GM12878 (cell line): Measurements from ENCODE around the gene FYB1. TPM values are rescaled to one million over a fixed set of nuclear protein-coding genes. Genes with fewer than 3 reads are reported as not detected.

ENCODE experiments used
- ATAC-seq: fragments of 200-7000 bp; cut with Tn5 transposase; 3 replicates; pipeline ENCODE4 v1.9.1; 2020; ENCODE audit warnings: mild to moderate bottlenecking, moderate library complexity
- BruUV-seq: library from RNA; stranded (reverse); fragments of 400-500 nt; replicated peaks from 2 replicates; lab custom pipeline; 2021; lab: Mats Ljungman, UMichigan
- CTCF ChIA-PET: fragments of 300-600 bp; sonication (Branson Sonifier 250); formaldehyde crosslinking; extraction: SDS; loops from one replicate; lab custom pipeline; 2021; ENCODE audit warnings: inconsistent platforms; lab: Yijun Ruan, JAX
- POLR2A ChIA-PET: fragments of 350-600 bp; formaldehyde crosslinking; extraction: SDS; loops from one replicate; lab custom pipeline; 2021; ENCODE audit warnings: inconsistent platforms; lab: Charles Lee
- RAD21 ChIA-PET: fragments of 300-600 bp; sonication (Branson Sonifier 250); formaldehyde crosslinking; loops from one replicate; lab custom pipeline; 2023; ENCODE audit warnings: antibody characterized with exemption; ENCODE audit not compliant: unreplicated experiment; lab: Charles Lee
- SMC1A ChIA-PET: fragments of 300-600 bp; sonication (Branson Sonifier 250); formaldehyde crosslinking; loops from one replicate; lab custom pipeline; 2023; ENCODE audit not compliant: unreplicated experiment, uncharacterized antibody; lab: Charles Lee
- DNase-seq: peaks from one replicate; pipeline ENCODE4 v3.0.0-alpha.2; 2011; ENCODE audit warnings: low read depth, low spot score
- FAIRE-seq: peaks from 3 replicates; lab custom pipeline; 2011; peaks lifted over from hg19 to GRCh38; lab: Jason Lieb, UNC
- H2AFZ ChIP-seq: 2 replicates; pipeline ENCODE4 v1.6.0; 2011; ENCODE audit warnings: low read depth, low read length, control low read depth; ENCODE audit not compliant: control insufficient read depth
- H3K27ac ChIP-seq: 2 replicates; pipeline ENCODE4 v1.5.1; 2011; ENCODE audit warnings: control low read depth; ENCODE audit not compliant: control insufficient read depth, insufficient read depth
- H3K27me3 ChIP-seq, 2 experiments: replicated peaks in 1 of 2; 2 replicates each; pipeline versions ENCODE4 v1.6.0 to v1.6.1; 2011; ENCODE audit warnings: low read length in 1 of 2; ENCODE audit not compliant: control insufficient read depth in 2 of 2, insufficient read depth in 2 of 2
- H3K36me3 ChIP-seq, 2 experiments: 2 replicates each; pipeline ENCODE4 v1.5.1; 2011; ENCODE audit warnings: low read length in 1 of 2; ENCODE audit not compliant: control insufficient read depth in 2 of 2, insufficient read depth in 2 of 2
- H3K4me1 ChIP-seq: 2 replicates; pipeline ENCODE4 v1.6.1; 2011; ENCODE audit warnings: mild to moderate bottlenecking, low read length, moderate library complexity, mixed read lengths; ENCODE audit not compliant: control insufficient read depth, insufficient read depth
- H3K4me2 ChIP-seq: 2 replicates; pipeline ENCODE4 v1.6.0; 2011; ENCODE audit warnings: control low read depth; ENCODE audit not compliant: control insufficient read depth, insufficient read depth
- H3K4me3 ChIP-seq: fragments of 200-600 bp; sonication (generic); 2 replicates; pipeline ENCODE4 v1.5.1; 2016
- H3K79me2 ChIP-seq: 2 replicates; pipeline ENCODE4 v1.6.0; 2011; ENCODE audit warnings: low read length; ENCODE audit not compliant: control insufficient read depth, insufficient read depth
- H3K9ac ChIP-seq: 2 replicates; pipeline ENCODE4 v1.8.0; 2011; ENCODE audit warnings: low read length, control low read depth, mixed read lengths; ENCODE audit not compliant: control insufficient read depth, insufficient read depth
- H3K9me3 ChIP-seq: replicated peaks from 3 replicates; pipeline ENCODE4 v1.5.1; 2011; ENCODE audit warnings: mild to moderate bottlenecking, low read length; ENCODE audit not compliant: control insufficient read depth, insufficient read depth
- H4K20me1 ChIP-seq: 2 replicates; pipeline ENCODE4 v1.6.0; 2011; ENCODE audit not compliant: control insufficient read depth, insufficient read depth
- ATF3 ChIP-seq: IDR thresholded peaks from 2 replicates; pipeline ENCODE4 v1.6.1; 2011; ENCODE audit warnings: low read depth, mild to moderate bottlenecking, low read length, moderate library complexity, borderline replicate concordance; ENCODE audit errors: extremely low read depth
- CREM ChIP-seq: IDR thresholded peaks from 2 replicates; pipeline ENCODE4 v1.6.1; 2014; ENCODE audit warnings: antibody characterized with exemption, low read depth
- EGR1 ChIP-seq, 2 experiments: IDR thresholded peaks; 1 replicate in 1 of 2; 2 replicates in 1 of 2; pipeline ENCODE4 v1.6.1; 2011 to 2012; ENCODE audit warnings: low read depth in 2 of 2, low read length in 2 of 2, borderline replicate concordance in 1 of 2, mild to moderate bottlenecking in 1 of 2, moderate library complexity in 1 of 2
- ELK1 ChIP-seq: IDR thresholded peaks from 2 replicates; pipeline ENCODE4 v1.6.1; 2012; ENCODE audit warnings: low read depth, low read length, improper control_type of control experiment
- IKZF2 ChIP-seq, 2 experiments: fragments of 450-650 bp; IDR thresholded peaks; 2 replicates each; pipeline ENCODE4 v1.6.1; 2017; ENCODE audit warnings: mild to moderate bottlenecking in 2 of 2, moderate library complexity in 2 of 2
- JUNB ChIP-seq: IDR thresholded peaks from 2 replicates; pipeline ENCODE4 v1.6.1; 2016; ENCODE audit warnings: antibody characterized with exemption, mild to moderate bottlenecking
- LARP7 ChIP-seq: fragments of 450-650 bp; IDR thresholded peaks from 2 replicates; pipeline ENCODE4 v1.6.1; 2017; ENCODE audit warnings: mild to moderate bottlenecking
- NR2C1 ChIP-seq: fragments of 450-650 bp; IDR thresholded peaks from 2 replicates; pipeline ENCODE4 v1.6.1; 2017; ENCODE audit warnings: antibody characterized with exemption, mild to moderate bottlenecking, moderate library complexity
- PBX3 ChIP-seq: IDR thresholded peaks from 2 replicates; pipeline ENCODE4 v1.6.1; 2011; ENCODE audit warnings: mild to moderate bottlenecking, low read depth, low read length, moderate library complexity; ENCODE audit not compliant: insufficient replicate concordance
- PML ChIP-seq: IDR thresholded peaks from 2 replicates; pipeline ENCODE4 v1.6.1; 2012; ENCODE audit warnings: low read length, inconsistent platforms
- RAD51 ChIP-seq: fragments of 450-650 bp; IDR thresholded peaks from 2 replicates; pipeline ENCODE4 v1.6.1; 2016; ENCODE audit warnings: moderate library complexity, mild to moderate bottlenecking, inconsistent platforms
- RCOR1 ChIP-seq: conservative IDR thresholded peaks from 2 replicates; pipeline ENCODE4 v1.6.1; 2012; ENCODE audit warnings: low read depth, low read length, improper control_type of control experiment
- ZBTB33 ChIP-seq: fragments of 450-650 bp; IDR thresholded peaks from 2 replicates; pipeline ENCODE4 v1.6.1; 2017; ENCODE audit warnings: mild to moderate bottlenecking
- ZNF24 ChIP-seq: fragments of 450-650 bp; IDR thresholded peaks from 2 replicates; pipeline ENCODE4 v1.6.1; 2017; ENCODE audit warnings: antibody characterized with exemption, mild to moderate bottlenecking
- WGBS: methylation state at CpG from one replicate; pipeline ENCODE4 v1.1.6; 2016; ENCODE audit warnings: low lambda C conversion rate; ENCODE audit not compliant: insufficient replicate concordance, insufficient coverage; ENCODE audit errors: missing lambda C conversion rate; 5-methylcytosine and 5-hydroxymethylcytosine counted together
- in situ Hi-C: fragments of 300-500 bp; cut with MboI; formaldehyde crosslinking; loops from 9 replicates; pipeline ENCODE4 v1.14.3; 2018; ENCODE audit warnings: mixed read lengths
- intact Hi-C: fragments of 100-400 bp; cut with micrococcal nuclease; formaldehyde crosslinking; loops from one replicate; pipeline ENCODE4 v1.14.2; 2022; ENCODE audit not compliant: unreplicated experiment
- polyA plus RNA-seq, 11 experiments: library from polyadenylated mRNA; depleted of rRNA in 4 of 11; unstranded in 6 of 11; stranded (reverse) in 5 of 11; fragments of >200 nt; fragmentation: Nextera tagmentation in 4 of 11; fragmentation: Illumina TruSeq in 1 of 11; extraction: Ambion mirVana in 4 of 11; extraction: Trizol in 1 of 11; gene quantifications; 1 replicate in 1 of 11; 2 replicates in 10 of 11; pipeline versions ENCODE4 v1.2.1 to v1.2.3, GENCODE V29; 2011 to 2016; ENCODE audit warnings: inconsistent platforms in 2 of 11, missing spikeins in 2 of 11, low read depth in 1 of 11
- total RNA-seq, 4 experiments: library from RNA; depleted of rRNA in 3 of 4; stranded (reverse); fragments of >200 nt in 3 of 4; fragmentation: Illumina TruSeq in 1 of 4; extraction: Trizol in 1 of 4; gene quantifications; 2 replicates each; pipeline versions ENCODE4 v1.2.1 to v1.2.3, GENCODE V29; 2013 to 2021

The FYB1 gene
- total and polyA plus RNA-seq, 10 of the 15 experiments (the other 5 are each of a cell fraction or from before 2014, with no cell fraction given), result 0.06 to 4.3 (median 0.25) TPM; not detected in 2

GRCh38 chr5:39146831-39147540 lies 72.4 kb downstream of the FYB1 start (continued):
- TF ChIP-seq PBX3, result no peak
- TF ChIP-seq ZNF24, result no peak
- TF ChIP-seq ZBTB33, result no peak
- no peak for TF ChIP-seq NR2C1
- TF ChIP-seq PML, result no peak

- FAIRE-seq (no peak), ATAC-seq (no peak), DNase-seq (no peak)
- no peaks in the 10 kb centered on the region for H3K79me2 ChIP-seq
- 29% methylated on average over 3 of the region's 3 CpGs for WGBS
- intact Hi-C loops (no loop called here), in situ Hi-C loops (no loop called here)
- no peak overlapping the region for H3K27ac ChIP-seq
- H3K36me3 ChIP-seq, result no peaks in the 10 kb centered on the region
- H2AFZ ChIP-seq, result no peak overlapping the region
- no peaks in the 10 kb centered on the region for H3K27me3 ChIP-seq
- TF ChIP-seq IKZF2 (IDR thresholded peaks at IDR 0.05) (no peak), PML (no peak), ELK1 (no peak), JUNB (no peak), RAD51 (no peak), CREM (no peak), EGR1 (IDR thresholded peaks at IDR 0.05; ENCODE audit: borderline replicate concordance in 1 of 2, low read depth in 2 of 2, low read length in 2 of 2) (no peak), LARP7 (no peak), ATF3 (no peak), ZBTB33 (no peak), RCOR1 (no peak)
- no TSS peak for BruUV-seq
- no peaks in the 10 kb centered on the region for H3K9me3 ChIP-seq
- ChIA-PET RAD21 (interaction anchor here (1.0 kb wide), 1 partner anchor 74 kb away, joined by 3 read pairs; no protein-coding TSS in a partner anchor), CTCF (interaction anchor here (1.2 kb wide), 1 partner anchor 73 kb away, joined by 4 read pairs; no protein-coding TSS in a partner anchor), SMC1A (no interaction called here), POLR2A (no interaction called here)
- no peaks in the 10 kb centered on the region for H4K20me1 ChIP-seq
- H3K4me2 ChIP-seq, result no peak overlapping the region
- H3K4me1 ChIP-seq, result no peaks in the 10 kb centered on the region
- no peak overlapping the region for H3K4me3 ChIP-seq
- no peak overlapping the region for H3K9ac ChIP-seq
These were observed 76.1 kb downstream of the FYB1 start for GRCh38 chr5:39143151-39143860.
